ENCODE measurements around the gene KCNH1.
"Not testable (repeated sequence)": the region's sequence is repeated elsewhere in the genome, so short reads cannot be mapped to it uniquely, and the experiment has no call there.

KCNH1 gene

GRCh38 chr1:210684466-210685294, 449.3 kb downstream of the KCNH1 start:
- no peak for DNase-seq (ENCODE audit: low spot score)

- DNase-seq (ENCODE audit: low spot score) = no peak
These were observed 450.4 kb downstream of the KCNH1 start for GRCh38 chr1:210683403-210684047.

GRCh38 chr1:210681158-210681557, 452.8 kb downstream of the KCNH1 start:
- no peak for DNase-seq (ENCODE audit: low spot score)

- no peak for DNase-seq (ENCODE audit: low spot score)
These were observed 455.6 kb downstream of the KCNH1 start for GRCh38 chr1:210678306-210678705.

GRCh38 chr1:210677533-210677932, 456.4 kb downstream of the KCNH1 start:
- no peak for DNase-seq (ENCODE audit: low spot score)

- DNase-seq (ENCODE audit: low spot score) = no peak
These were observed 457.4 kb downstream of the KCNH1 start for GRCh38 chr1:210676539-210676938.

- no peak for DNase-seq (ENCODE audit: low spot score)
These were observed 459.8 kb downstream of the KCNH1 start for GRCh38 chr1:210674151-210674550.

GRCh38 chr1:210669951-210670350, 464.0 kb downstream of the KCNH1 start:
- DNase-seq (ENCODE audit: low spot score) = no peak

GRCh38 chr1:210663730-210664573, 470.0 kb downstream of the KCNH1 start:
- no peak for DNase-seq (ENCODE audit: low spot score)

- no peak for DNase-seq (ENCODE audit: low spot score)
These were observed 471.5 kb downstream of the KCNH1 start for GRCh38 chr1:210662291-210663050.

- not testable (repeated sequence) for DNase-seq (ENCODE audit: low spot score)
These were observed 472.4 kb downstream of the KCNH1 start for GRCh38 chr1:210661520-210661919.

GRCh38 chr1:210657806-210658205, 476.1 kb downstream of the KCNH1 start:
- DNase-seq (ENCODE audit: low spot score) = peak; percentile 55

GRCh38 chr1:210655511-210655910, 478.4 kb downstream of the KCNH1 start:
- DNase-seq (ENCODE audit: low spot score) = no peak

GRCh38 chr1:210654176-210654981, 479.6 kb downstream of the KCNH1 start:
- no peak for DNase-seq (ENCODE audit: low spot score)

- DNase-seq (ENCODE audit: low spot score) = no peak
These were observed 480.2 kb downstream of the KCNH1 start for GRCh38 chr1:210653771-210654170.

GRCh38 chr1:210652329-210652954, 481.5 kb downstream of the KCNH1 start:
- no peak for DNase-seq (ENCODE audit: low spot score)

- DNase-seq (ENCODE audit: low spot score) = peak; percentile 51
These were observed 483.5 kb downstream of the KCNH1 start for GRCh38 chr1:210650403-210650802.

- no peak for DNase-seq (ENCODE audit: low spot score)
These were observed 485.2 kb downstream of the KCNH1 start for GRCh38 chr1:210648588-210649269.

- DNase-seq (ENCODE audit: low spot score) = no peak
These were observed 486.3 kb downstream of the KCNH1 start for GRCh38 chr1:210647406-210648333.
